ENCODE measurements around the gene TANGO6.
"Not testable (repeated sequence)": the region's sequence is repeated elsewhere in the genome, so short reads cannot be mapped to it uniquely, and the experiment has no call there.

TANGO6 gene

DNA sequence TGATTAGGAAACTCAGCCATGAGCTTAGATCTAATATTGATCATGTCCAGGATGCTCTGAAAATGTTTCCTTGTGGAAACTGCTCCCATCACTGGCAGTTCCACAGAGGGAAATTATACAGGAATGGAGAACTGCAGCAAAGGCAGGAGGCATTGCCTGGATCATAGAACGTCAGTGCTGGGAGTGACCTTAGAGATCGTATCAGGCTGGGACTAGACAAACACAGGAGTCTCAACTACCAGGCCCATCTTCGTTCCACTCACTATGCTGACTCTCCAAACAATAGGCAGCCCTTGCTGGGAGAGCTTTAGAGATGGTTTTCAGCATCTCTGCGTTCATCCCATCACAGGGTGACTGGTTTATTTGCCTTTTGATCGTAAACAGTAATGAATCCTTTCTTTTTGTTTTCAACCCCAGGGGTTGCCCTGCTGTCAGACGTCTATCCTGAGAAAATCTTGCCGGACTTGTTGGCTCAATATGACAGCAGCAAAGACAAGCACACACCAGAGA, 130.3 kb downstream of the TANGO6 start:
- no peak for DNase-seq

DNA sequence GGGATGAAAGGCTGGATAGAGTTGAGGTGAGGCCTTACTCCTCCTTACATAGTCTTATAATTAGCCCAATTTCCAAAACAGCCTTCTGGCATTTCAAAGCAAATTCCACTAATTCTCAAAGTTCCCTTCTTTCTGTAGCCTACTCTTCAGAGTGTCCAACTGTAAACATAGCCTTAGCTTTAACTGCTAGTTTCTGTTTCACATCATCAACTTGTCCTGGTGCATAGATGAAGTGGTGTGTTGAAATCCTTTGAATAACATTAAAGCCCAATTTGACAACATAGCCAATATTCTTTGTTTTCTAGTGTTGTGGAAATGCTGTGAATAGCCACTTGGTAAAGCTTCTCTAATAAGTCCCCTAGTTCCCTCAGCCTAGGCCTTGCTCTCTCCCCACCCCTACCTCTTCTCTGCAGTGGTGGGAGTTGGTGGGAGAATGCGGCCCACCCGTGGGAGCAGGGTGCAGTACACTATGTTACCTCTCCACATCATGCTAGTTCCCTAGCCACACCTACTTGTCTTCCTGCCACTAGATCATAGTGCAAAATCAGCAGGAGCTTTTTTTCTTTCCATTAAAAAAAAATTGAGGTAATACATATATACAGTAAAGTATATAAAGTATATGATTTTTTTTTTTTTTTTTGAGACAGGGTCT, 135.1 kb downstream of the TANGO6 start:
- no peak for DNase-seq

DNA sequence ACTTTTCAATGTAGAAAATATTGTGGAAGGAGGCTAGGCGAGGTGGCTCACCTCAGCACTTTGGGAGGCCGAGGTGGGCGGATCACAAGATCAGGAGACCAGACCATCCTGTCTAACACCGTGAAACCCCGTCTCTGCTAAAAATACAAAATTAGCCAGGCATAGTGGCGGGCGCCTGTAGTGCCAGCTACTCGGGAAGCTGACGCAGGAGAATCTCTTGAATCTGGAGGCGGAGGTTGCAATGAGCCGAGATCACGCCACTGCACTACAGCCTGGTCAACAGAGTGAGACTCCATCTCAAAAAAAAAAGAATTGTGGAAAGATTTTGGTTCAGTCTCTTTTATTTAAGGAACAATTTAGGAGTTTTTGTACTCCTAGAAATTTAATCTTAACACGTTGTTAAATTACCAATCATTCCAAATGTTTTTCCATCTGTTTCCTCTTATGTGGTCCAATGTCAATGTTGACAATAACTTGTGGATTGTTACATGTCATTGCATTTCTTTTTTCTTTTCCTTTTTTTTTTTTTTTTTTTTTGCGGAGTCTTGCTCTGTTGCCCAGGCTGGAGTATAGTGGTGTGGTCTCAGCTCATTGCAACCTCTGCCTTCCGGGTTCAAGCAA, 137.5 kb downstream of the TANGO6 start:
- DNase-seq: no peak

DNA sequence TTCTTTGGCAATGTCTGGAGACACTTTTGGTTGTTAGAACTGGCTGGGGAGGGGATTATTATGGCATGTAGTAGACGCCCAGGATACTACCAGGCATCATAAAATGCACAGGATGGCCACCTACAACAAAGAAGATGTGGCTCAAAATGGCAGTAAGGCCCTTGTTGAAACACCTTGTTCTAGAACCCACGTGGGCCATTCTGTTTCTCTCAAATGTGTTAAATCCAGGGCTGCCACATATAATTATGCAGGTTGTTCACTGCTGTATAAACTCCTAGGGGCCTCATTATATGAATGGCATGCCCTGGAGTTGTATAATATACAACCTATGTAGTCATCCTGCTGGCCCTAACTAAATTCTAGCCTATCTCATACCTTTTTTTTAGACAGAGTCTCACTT, 138.6 kb downstream of the TANGO6 start:
- no peak for DNase-seq

DNA sequence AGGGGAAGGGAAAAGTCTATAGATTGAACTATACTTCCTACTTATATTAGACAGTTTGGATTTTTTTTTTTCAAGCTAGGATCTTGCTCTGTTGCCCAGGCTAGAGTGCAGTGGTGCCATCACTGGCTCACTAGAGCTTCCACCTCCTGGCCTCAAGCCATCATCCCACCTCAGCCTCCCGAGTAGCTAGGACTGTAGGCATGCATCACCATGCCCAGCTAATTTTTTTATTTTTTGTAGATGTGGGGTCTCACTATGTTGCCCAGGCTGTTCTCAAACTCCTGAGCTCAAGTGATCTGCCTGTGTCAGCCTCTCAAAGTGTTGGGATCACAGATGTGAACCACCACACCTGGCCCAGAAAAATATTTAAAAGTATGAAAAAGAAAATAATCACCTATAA, 141.1 kb downstream of the TANGO6 start:
- no peak for DNase-seq

DNA sequence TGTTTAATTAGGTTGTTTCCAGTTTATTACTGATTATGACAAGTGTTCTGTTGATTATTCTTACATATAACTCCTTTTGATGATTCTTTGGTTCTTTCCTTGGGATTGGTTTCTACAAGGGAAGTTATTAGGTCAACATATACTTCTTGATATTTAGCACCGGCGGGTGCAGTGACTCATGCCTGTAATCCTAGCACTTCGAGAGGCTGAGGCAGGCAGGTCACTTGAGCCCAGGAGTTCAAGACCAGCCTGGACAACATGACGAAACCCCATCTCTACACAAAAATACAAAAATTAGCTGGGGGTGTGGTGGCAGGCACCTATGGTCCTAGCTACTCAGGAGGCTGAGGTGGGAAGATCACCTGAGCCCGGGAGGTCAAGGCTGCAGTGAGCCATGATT, 141.9 kb downstream of the TANGO6 start:
- DNase-seq: no peak

DNA sequence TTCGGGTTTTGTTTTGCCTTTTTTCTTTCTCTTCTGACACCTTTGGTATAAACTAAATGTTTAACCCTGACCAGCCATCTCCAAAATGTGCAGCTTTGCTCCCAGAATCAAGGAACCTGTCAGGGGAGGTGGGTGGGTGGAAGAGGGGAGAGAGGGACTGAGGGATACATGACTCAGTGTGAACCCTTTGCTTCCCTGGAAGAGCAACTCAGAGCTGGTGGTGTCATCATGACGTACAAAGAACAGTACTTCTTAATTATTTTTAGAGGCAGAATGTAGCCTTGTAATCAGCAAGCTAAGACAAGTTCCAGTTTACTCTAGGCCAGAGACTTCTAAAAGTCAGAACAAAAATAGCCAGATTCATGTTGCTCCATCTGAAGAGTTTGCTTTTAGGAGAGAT, 142.5 kb downstream of the TANGO6 start:
- no peak for DNase-seq

DNA sequence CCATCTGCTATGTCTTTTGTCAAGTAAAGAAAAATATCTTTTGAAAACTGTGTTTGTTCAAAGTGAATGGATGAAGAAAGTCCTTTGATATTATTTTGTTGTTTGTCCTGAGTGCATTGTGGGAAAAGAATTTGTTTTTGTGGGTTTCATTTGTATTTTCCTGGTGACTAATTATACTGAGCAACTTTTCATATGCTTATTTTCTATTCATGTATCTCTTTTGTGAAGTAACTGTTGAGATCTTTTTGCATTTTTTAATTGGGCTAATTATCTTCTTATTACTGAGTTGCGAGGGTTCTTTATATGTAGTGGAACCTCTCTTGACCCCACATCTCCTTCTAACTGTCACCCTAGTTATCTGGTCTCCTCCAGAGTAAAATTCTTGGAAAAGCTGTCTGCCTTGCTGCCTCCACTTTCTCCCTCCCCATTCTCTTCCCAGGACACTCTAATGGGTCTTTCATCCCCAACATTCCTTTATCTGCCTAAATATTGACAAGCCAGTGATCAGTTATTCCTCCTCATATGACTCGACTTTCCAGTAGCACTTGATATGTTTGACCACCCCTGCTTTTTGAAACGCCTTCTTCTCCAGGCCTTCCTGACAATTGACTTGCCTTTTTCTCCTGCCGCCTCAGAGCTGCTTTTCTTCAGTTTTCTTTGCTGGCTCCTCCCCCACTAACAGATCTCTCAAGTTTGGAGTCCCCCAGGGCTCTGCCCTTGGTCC, 144.6 kb downstream of the TANGO6 start:
- DNase-seq: no peak

DNA sequence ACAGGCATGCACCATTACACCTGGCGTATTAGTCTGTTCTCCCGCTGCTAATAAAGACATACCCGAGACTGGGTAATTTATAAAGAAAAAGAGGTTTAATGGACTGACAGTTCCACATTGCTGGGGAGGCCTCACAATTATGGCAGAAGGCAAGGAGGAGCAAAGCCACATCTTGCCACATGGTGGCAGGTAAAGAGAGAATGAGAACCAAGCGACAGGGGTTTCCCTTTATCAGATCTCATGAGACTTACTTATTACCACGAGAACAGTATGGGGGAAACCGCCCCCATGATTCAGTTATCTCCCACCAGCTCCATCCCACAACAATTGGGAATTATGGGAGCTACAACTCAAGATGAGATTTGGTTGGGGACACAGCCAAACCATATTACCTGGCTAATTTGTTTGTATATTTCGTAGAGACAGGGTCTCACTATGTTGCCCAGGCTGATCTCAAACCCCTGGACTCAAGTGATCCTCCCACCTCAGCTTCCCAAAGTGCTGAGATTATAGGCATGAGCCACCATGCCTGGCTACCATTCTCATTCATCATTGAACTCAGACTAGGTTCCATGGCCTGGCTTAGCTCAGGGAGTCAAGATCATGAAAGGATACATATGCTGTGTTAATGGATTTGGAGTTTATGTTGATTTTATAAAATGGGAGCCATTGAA, 147.0 kb downstream of the TANGO6 start:
- not testable (repeated sequence) for DNase-seq

DNA sequence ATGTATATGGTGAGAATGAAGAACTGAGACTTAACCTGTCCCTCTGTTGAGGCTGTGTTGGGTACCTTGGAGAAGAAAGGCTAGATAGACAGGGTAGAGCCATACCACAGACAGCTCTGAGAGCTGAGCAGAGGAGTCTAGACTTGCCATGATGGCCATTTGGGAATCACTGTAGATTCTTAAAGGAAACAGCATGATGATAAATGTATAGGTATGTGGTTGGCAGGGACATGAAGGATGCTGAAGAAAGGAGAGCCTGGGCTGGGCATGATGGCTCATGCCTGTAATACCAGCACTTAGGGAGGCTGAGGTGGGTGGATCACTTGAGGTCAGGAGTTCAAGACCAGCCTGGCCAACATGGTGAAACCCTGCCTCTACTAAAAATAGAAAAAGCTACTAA, 147.7 kb downstream of the TANGO6 start:
- DNase-seq: no peak

DNA sequence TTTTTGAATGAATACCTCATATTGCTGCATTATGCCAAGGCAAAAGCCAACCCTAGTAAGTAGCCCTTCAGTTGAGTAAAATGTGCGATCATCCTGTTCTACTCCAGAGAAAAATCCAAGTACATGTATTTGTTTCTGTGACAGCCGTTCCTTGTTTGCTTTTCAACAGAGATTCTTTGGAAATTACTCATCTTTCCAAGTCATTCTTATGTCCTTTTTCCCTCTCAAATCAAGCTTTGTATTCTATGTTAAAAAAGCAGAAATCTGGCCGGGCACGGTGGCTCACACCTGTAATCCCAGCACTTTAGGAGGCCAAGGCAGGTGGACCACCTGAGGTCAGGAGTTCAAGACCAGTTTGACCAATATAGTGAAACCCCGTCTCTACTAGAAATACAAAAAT, 149.2 kb downstream of the TANGO6 start:
- DNase-seq: no peak

DNA sequence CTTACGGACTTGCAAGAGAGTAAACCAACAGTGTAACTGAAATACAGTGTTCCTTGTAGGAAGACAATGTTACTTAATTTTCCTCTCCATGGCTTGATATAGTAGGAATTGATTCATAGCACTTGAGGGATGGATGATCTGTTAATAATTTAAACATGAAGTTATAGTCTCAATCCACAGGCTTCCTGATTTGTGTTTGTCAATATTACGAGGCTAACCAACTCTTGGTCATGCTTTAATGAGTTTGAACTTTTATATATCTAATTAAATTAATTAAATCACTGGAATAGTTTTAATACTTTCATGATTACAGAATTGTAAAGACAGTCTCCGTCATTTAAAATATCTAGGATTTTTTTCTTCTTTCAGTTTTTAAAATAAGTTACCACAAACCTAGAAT, 150.1 kb downstream of the TANGO6 start:
- no peak for DNase-seq

DNA sequence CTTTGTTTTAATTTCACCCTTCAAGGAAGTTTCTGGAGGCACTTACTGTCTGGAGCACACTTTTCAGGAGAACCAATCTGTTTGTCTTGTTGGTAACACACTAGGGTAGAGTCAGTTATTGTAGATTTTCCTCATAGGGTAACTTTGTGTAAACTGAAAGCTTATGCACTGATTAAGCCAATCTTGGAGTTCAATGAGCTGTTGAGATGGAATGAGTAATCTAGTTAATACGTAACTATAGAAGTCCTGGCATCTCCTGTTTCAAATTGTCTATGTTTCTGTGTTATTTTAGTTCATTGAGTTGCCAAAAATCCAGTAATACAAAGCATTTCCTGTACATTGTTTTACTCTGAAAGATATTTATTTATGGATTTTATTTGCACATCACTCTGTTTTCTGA, 150.6 kb downstream of the TANGO6 start:
- DNase-seq: no peak

DNA sequence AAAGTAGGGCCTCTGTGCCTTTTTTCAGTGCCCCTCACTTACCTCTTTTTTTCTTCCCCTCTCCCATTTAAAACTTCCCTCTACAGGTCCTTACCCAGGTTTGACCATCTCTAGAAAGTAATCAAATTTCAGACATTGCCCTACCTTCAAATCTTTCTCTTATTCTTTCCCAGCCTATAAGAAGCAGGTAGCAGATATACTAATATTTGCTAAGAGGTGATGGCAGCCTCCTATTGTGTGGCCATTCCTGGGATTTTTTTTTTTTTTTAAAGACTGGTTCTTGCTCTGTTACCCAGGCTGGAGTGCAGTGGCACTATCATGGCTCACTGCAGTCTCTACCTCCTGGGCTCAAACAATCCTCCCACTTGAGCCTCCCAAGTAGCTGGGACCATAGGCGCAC, 151.0 kb downstream of the TANGO6 start:
- DNase-seq: no peak

DNA sequence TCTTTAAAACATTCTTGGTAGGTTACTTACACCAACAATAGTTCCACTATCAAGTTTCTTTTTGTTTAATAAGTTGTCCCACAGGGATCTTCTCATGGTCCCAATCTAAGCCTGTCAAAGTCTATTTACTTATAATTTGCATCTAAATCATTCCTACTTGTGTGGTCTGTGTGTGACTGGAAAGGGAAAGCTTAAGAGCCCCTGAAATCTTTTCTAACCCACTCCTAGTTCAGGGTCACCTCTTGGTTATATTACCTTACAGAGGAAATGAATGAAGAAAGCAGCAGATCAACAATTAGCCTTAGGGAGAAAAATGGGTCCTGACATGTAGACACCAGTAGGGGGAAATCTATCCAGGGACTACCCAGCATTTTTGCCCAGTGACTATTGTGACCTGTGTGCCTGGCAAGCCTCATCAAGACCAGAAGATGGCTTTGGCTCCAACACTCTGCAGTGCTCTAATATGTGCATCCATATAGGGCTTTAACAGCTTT, 151.7 kb downstream of the TANGO6 start:
- DNase-seq: no peak

DNA sequence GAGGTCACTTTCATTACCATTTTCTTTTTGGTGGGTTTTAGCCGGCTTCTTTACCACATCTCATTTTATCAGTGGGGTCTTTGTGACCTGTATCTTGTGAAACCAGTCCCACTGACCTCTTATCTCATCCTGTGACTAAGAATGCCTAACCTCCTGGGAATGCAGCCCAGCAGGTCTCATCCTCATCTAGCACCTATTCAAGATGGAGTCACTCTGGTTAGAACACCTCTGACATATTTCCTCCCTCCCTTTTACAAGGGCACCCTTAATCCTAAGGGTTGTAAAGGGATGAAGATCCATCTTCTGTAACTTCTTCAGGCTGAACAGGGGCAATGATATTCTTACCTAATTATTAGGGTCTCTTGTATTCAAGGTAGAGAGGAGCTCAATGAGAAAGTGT, 154.2 kb downstream of the TANGO6 start:
- no peak for DNase-seq

DNA sequence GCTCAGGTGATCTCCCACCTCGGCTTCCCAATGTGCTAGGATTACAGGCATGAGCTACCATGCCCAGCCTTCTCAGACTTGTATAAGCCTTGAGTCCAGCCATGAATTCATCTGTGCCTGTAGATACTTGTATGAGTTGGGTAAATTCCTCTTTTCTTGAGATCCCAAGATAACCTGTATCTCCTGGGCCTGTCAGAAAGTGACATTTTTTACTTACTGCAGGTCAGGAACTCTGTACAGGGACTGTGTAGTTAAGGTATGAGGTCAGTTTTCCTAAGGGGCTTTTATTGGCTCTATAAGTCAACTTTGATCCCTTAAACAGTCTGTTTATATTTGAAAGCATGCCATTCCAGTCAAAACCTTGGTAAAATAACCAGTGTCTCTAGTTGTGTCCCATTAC, 155.8 kb downstream of the TANGO6 start:
- no peak for DNase-seq

DNA sequence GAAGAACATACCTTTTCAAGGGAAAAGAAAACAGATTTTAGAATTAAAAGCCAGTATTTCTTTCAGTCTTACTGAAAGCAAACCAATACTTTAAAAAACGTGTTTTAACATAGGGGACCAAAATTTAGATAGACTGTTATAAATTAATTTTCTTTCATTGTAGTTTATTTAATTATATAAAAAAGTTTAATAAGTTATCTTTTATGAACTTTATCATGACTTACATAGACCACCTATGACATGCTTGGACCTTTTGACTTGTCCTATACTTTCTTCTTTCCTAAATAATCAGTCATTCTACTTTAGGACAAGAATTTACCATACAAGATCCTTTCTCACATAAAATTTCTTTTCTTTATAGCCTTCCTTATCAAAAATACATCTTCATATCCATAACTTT, 160.2 kb downstream of the TANGO6 start:
- DNase-seq: no peak

DNA sequence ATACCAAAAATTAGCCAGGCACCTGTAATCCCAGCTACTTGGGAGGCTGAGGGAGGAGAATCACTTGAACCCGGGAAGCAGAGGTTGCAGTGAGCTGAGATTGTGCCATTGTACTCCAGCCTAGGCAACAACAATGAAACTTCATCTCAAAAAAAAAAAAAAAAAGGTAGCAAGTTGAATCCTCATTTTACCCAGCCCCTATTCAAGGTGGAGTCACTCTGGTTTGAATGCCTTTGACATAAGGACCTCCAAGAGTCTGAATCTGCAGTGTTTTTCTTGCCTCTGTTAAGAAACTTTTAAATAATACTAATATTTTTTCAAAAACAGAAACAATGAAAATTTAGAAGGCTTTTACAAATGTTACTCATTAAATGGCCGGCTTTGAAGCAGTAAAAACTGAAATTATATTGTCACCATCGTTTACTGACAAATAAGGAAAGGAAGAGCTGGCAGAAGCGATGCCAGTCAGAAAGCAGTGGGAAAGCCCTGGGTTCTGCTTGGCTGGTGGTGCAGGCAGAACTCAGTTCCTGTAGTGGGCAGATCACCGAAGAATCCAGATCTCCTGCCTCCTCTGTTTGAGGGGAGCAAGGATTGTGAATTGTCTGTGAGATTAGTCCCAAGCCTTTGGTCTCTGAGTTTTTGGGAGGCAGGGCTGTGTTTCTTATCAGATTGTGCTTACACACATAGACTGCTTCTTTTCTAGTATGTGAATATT, 162.5 kb downstream of the TANGO6 start:
- DNase-seq: no peak

DNA sequence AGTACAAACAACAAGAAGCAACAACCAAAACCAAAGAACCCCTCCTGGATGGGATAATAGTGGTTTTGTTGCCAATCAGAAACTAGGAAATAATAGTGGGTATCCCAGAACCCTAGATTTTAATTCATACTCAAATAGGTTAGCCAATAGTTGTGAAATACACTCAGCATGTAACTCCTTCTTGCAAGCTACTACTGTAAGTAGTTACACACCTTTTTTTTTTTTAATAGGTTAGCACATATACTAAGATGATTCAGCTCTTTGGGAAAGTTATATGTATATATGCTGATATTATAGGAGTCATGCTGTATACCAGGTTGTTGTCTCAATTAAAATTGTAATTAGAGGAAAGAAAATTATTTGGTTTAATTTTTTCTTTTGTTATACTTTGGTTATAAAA, 169.6 kb downstream of the TANGO6 start:
- no peak for DNase-seq

DNA sequence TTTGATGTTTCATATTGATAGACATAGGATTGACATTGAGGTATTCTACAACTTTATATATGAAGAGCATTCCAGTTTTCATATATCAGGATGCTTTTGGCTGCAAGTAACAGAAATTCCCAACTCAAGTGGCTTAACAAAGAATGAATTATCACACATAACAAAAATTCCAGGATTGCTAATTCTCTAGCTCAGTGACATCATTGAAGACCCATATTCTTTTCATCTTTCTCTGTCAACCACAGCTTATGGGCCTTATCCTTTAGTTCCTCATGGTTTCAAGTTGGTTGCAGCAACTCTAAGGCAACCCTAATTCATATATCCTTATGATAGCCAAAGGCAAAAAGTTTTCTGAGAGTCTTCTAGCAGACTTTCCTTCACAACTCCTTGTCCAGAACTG, 170.7 kb downstream of the TANGO6 start:
- no peak for DNase-seq

DNA sequence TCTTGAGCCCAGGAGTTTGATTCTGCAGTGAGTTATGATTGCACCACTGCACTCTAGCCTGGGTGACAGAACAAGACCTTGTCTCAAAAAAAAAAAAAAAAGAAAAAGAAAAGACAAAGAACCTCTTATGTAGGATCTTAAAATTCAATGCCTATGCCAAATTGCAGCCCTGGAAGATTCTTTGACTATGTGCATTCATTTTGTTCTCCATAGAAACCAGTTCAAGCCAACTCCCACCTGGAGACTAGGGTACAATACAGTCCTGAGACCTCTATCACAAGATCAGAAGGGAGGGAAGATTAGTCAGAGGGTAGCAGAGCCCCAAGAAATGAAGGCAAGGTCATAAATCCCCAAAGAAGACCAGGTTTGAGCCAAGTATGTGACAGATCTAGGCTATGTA, 171.5 kb downstream of the TANGO6 start:
- no peak for DNase-seq
